IPS DF 4.7 (cell line): ENCODE results near the gene SLC22A2.

Experiments used
- DNase-seq: peaks from one replicate; pipeline ENCODE4 v3.0.0-alpha.2; 2013; ENCODE audit warnings: low spot score; ENCODE audit errors: extremely low read depth

The SLC22A2 gene

GRCh38 chr6:160218810-160219209, 39.8 kb downstream of the SLC22A2 start:
- no peak for DNase-seq

- no peak for DNase-seq
Observed at GRCh38 chr6:160217863-160218262, 40.8 kb downstream of the SLC22A2 start.

GRCh38 chr6:160217073-160217472, 41.5 kb downstream of the SLC22A2 start:
- no peak for DNase-seq

GRCh38 chr6:160215232-160215631, 43.4 kb downstream of the SLC22A2 start:
- DNase-seq, result no peak

- no peak for DNase-seq
Observed at GRCh38 chr6:160207618-160208017, 51.0 kb downstream of the SLC22A2 start.

- no peak for DNase-seq
Observed at GRCh38 chr6:160204710-160205109, 53.9 kb downstream of the SLC22A2 start.

GRCh38 chr6:160203953-160204352, 54.7 kb downstream of the SLC22A2 start:
- no peak for DNase-seq

GRCh38 chr6:160203522-160203921, 55.1 kb downstream of the SLC22A2 start:
- DNase-seq, result no peak

- DNase-seq, result no peak
Observed at GRCh38 chr6:160203076-160203475, 55.5 kb downstream of the SLC22A2 start.

- no peak for DNase-seq
Observed at GRCh38 chr6:160202411-160202810, 56.2 kb downstream of the SLC22A2 start.

GRCh38 chr6:160201061-160201460, 57.6 kb downstream of the SLC22A2 start:
- DNase-seq, result no peak

GRCh38 chr6:160198606-160199211, 59.9 kb downstream of the SLC22A2 start:
- DNase-seq, result no peak

GRCh38 chr6:160197662-160198061, 61.0 kb downstream of the SLC22A2 start:
- no peak for DNase-seq

- no peak for DNase-seq
Observed at GRCh38 chr6:160194808-160195207, 63.8 kb downstream of the SLC22A2 start.

GRCh38 chr6:160192840-160193239, 65.8 kb downstream of the SLC22A2 start:
- no peak for DNase-seq

GRCh38 chr6:160190973-160191372, 67.6 kb downstream of the SLC22A2 start:
- DNase-seq, result no peak

- no peak for DNase-seq
Observed at GRCh38 chr6:160190081-160190480, 68.5 kb downstream of the SLC22A2 start.

- no peak for DNase-seq
Observed at GRCh38 chr6:160188773-160189172, 69.8 kb downstream of the SLC22A2 start.

- DNase-seq, result no peak
Observed at GRCh38 chr6:160180706-160181105, 77.9 kb downstream of the SLC22A2 start.

- no peak for DNase-seq
Observed at GRCh38 chr6:160178271-160178670, 80.3 kb downstream of the SLC22A2 start.

GRCh38 chr6:160177220-160177619, 81.4 kb downstream of the SLC22A2 start:
- no peak for DNase-seq

- no peak for DNase-seq
Observed at GRCh38 chr6:160174681-160175080, 83.9 kb downstream of the SLC22A2 start.

- no peak for DNase-seq
Observed at GRCh38 chr6:160173806-160174527, 84.7 kb downstream of the SLC22A2 start.
